ENCODE results near the gene MTUS2.

DNA sequence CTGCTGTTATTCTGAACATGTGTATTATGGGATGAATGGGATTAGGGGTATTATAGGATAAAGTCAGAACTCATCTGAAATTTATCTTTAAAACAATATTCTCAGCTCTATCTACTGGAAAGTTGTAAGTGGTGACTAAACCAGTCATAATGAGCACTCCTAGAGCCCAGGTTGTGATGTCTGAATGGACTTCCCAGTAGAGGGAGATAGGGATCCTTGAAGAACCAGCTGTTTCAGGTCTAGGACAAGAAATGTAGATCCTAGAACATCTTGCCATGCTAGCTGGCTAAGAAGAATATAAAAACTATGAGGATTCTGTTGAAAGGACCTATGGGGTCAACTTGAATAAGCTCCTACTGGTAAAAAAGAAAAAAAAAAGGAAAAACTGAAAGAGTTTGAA, 464.6 kb downstream of the MTUS2 start:
- no peak for TF ChIP-seq POLR2A (IDR thresholded peaks at IDR 0.05)
- TF ChIP-seq, protein P1, sequence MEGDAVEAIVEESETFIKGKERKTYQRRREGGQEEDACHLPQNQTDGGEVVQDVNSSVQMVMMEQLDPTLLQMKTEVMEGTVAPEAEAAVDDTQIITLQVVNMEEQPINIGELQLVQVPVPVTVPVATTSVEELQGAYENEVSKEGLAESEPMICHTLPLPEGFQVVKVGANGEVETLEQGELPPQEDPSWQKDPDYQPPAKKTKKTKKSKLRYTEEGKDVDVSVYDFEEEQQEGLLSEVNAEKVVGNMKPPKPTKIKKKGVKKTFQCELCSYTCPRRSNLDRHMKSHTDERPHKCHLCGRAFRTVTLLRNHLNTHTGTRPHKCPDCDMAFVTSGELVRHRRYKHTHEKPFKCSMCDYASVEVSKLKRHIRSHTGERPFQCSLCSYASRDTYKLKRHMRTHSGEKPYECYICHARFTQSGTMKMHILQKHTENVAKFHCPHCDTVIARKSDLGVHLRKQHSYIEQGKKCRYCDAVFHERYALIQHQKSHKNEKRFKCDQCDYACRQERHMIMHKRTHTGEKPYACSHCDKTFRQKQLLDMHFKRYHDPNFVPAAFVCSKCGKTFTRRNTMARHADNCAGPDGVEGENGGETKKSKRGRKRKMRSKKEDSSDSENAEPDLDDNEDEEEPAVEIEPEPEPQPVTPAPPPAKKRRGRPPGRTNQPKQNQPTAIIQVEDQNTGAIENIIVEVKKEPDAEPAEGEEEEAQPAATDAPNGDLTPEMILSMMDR (IDR thresholded peaks at IDR 0.05), result no peak
- TF ChIP-seq POLR2AphosphoS5 (IDR thresholded peaks at IDR 0.05), result no peak
